RWPE1 (cell line): ENCODE results near the gene LYSET.
"Not testable (repeated sequence)": the region's sequence is repeated elsewhere in the genome, so short reads cannot be mapped to it uniquely, and the experiment has no call there.

Experiments used
- CTCF ChIA-PET: fragments of 350-600 bp; sonication (Branson Sonifier 250); formaldehyde crosslinking; extraction: SDS; loops from one replicate; lab custom pipeline; 2021; lab: Yijun Ruan, JAX
- POLR2A ChIA-PET: fragments of 400-600 bp; formaldehyde crosslinking; extraction: SDS; loops from one replicate; lab custom pipeline; 2020; ENCODE audit warnings: antibody characterized with exemption; ENCODE audit not compliant: low non-redundant PET; lab: Yijun Ruan, JAX
- DNase-seq: peaks from one replicate; pipeline ENCODE4 v3.0.0; 2012; ENCODE audit warnings: low spot score
- H3K27ac ChIP-seq: fragments of 450-650 bp; 2 replicates; pipeline ENCODE4 v1.5.1; 2017
- CTCF ChIP-seq: fragments of 450-650 bp; conservative IDR thresholded peaks from 2 replicates; pipeline ENCODE4 v1.5.1; 2017; ENCODE audit warnings: low read depth, mild to moderate bottlenecking

The LYSET gene

GRCh38 chr14:93228550-93228949 is 43.4 kb downstream of the LYSET start:
- ChIA-PET CTCF (no interaction called here), POLR2A (no interaction called here)
- DNase-seq, result no peak
- no peak overlapping the region for H3K27ac ChIP-seq
- TF ChIP-seq CTCF, result no peak

GRCh38 chr14:93230539-93230938 is 45.4 kb downstream of the LYSET start:
- ChIA-PET POLR2A (interaction anchor here (0.5 kb wide), 1 partner anchor 11 kb away, joined by 4 read pairs; no protein-coding TSS in a partner anchor), CTCF (interaction anchor here (0.5 to 0.6 kb wide), 2 partner anchors 10 to 484 kb away, joined by 3 read pairs; no protein-coding TSS in a partner anchor)
- no peak for TF ChIP-seq CTCF
- no peak for DNase-seq
- 0 out of 2 replicates have a peak overlapping the region, but pooled peaks have one; percentile 41 for H3K27ac ChIP-seq

GRCh38 chr14:93231129-93231979 is 46.2 kb downstream of the LYSET start:
- ChIA-PET CTCF (interaction anchor here (0.6 to 0.7 kb wide), 4 partner anchors 92 to 485 kb away, joined by 3 to 4 read pairs (median 3); no protein-coding TSS in a partner anchor), POLR2A (no interaction called here)
- peak; percentile 59 for DNase-seq
- TF ChIP-seq CTCF, result no peak
- H3K27ac ChIP-seq, result peak overlapping the region; percentile 41

- TF ChIP-seq CTCF, result no peak
- POLR2A ChIA-PET, result no interaction called here
- H3K27ac ChIP-seq, result no peak overlapping the region
- CTCF ChIA-PET, result interaction anchor here (0.6 to 0.7 kb wide), 4 partner anchors 63 to 387 kb away, joined by 3 to 4 read pairs (median 3); no protein-coding TSS in a partner anchor
- no peak for DNase-seq
Measured at GRCh38 chr14:93232159-93232558, 47.0 kb downstream of the LYSET start.

- H3K27ac ChIP-seq, DNase-seq: not testable (repeated sequence)
- ChIA-PET CTCF (interaction anchor here (0.6 kb wide), 1 partner anchor 65 kb away, joined by 5 read pairs; no protein-coding TSS in a partner anchor), POLR2A (interaction anchor here (0.5 kb wide), 1 partner anchor 12 kb away, joined by 3 read pairs; no protein-coding TSS in a partner anchor)
Measured at GRCh38 chr14:93233078-93233477, 48.0 kb downstream of the LYSET start.

- ChIA-PET POLR2A (no interaction called here), CTCF (interaction anchor here (0.6 kb wide), 1 partner anchor 66 kb away, joined by 6 read pairs; no protein-coding TSS in a partner anchor)
- peak overlapping the region; percentile 8; the same call in 1 of the 2 replicates for H3K27ac ChIP-seq
- TF ChIP-seq CTCF, result no peak
- DNase-seq, result peak; percentile 77
Measured at GRCh38 chr14:93234798-93235197, 49.7 kb downstream of the LYSET start.
